Prostate gland (tissue), 2 donors: ENCODE measurements around the gene DIP2B. TPM values are rescaled to one million over a fixed set of nuclear protein-coding genes. Genes with fewer than 3 reads are reported as not detected.

Source experiments
- DNase-seq: peaks from one replicate; pipeline ENCODE4 v3.0.0-alpha.2; 2019; ENCODE audit warnings: low spot score
- H3K27ac ChIP-seq, 2 donors: fragments of 200-600 bp; sonication (generic); 2 replicates each; pipeline ENCODE4 v1.5.1; 2017 to 2019
- H3K27me3 ChIP-seq: fragments of 200-600 bp; sonication (generic); replicated peaks from 2 replicates; pipeline ENCODE4 v1.5.1; 2019; ENCODE audit not compliant: insufficient read depth
- H3K36me3 ChIP-seq, 2 donors: fragments of 200-600 bp; sonication (generic); 1 replicate in 1 of 2; 2 replicates in 1 of 2; pipeline versions ENCODE4 v1.5.1 to v1.8.1; 2017 to 2019
- H3K4me1 ChIP-seq: fragments of 200-600 bp; sonication (generic); replicated peaks from 2 replicates; pipeline ENCODE4 v1.5.1; 2019
- H3K4me3 ChIP-seq, 2 donors: fragments of 200-600 bp; sonication (generic); 2 replicates each; pipeline ENCODE4 v1.5.1; 2017 to 2019
- H3K9me3 ChIP-seq: fragments of 200-600 bp; sonication (generic); 2 replicates; pipeline ENCODE4 v1.5.1; 2017
- CTCF ChIP-seq, 4 experiments: fragments of 200-600 bp in 2 of 4; fragments of 450-650 bp in 2 of 4; sonication (generic) in 2 of 4; IDR thresholded peaks; 1 replicate in 3 of 4; 2 replicates in 1 of 4; pipeline ENCODE4 v1.5.1; 2016 to 2019; ENCODE audit warnings: antibody characterized with exemption in 4 of 4, mild to moderate bottlenecking in 2 of 4, moderate library complexity in 2 of 4
- POLR2A ChIP-seq: fragments of 450-650 bp; IDR thresholded peaks from one replicate; pipeline ENCODE4 v1.6.1; 2016; ENCODE audit warnings: antibody characterized with exemption, mild to moderate bottlenecking
- POLR2AphosphoS5 ChIP-seq: sonication (generic); formaldehyde crosslinking; IDR thresholded peaks from one replicate; pipeline ENCODE4 v1.6.1; 2017; ENCODE audit warnings: antibody characterized with exemption
- WGBS: methylation state at CpG from one replicate; pipeline ENCODE4 v1.1.5; 2018; 5-methylcytosine and 5-hydroxymethylcytosine counted together
- intact Hi-C: fragments of 100-400 bp; cut with DNase I; formaldehyde crosslinking; loops from one replicate; pipeline ENCODE4 v1.14.2; 2022
- total RNA-seq, 2 donors: library from RNA; depleted of rRNA; stranded (reverse); fragments of >200 nt; gene quantifications; one replicate each; pipeline ENCODE4 v1.1.0, GENCODE V29; 2016

Gene DIP2B
- total RNA-seq, 2 donors from 2014 or later, result 23.2 to 56.3 TPM

DNA sequence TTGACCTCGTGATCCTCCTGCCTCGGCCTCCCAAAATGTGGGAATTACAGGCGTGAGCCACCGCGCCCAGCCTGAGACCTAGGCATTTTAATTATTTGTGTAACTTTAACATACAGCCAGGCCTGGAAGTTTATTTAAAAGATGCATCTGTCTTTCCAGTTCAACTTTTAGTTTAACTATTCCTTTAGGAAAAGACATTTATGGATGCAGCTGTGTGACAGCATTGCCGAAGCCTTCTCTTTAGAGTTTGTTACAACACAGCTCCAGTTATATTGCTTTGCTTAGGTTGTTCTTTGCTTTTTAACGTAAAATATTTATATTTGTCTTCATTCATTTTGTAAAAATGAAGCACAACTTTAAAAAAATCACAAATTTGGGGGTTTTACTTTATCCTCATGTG is 67.0 kb downstream of the DIP2B start:
- TF ChIP-seq POLR2A (no peak), POLR2AphosphoS5 (no peak), CTCF (IDR thresholded peaks at IDR 0.05) (no peak)
- Histone ChIP-seq H3K4me3 (no peak overlapping the region), H3K27ac (peak overlapping the region in 1 of 2 donors; percentile 43), H3K9me3 (no peaks in the 10 kb centered on the region), H3K36me3 (no peaks in the 10 kb centered on the region), H3K27me3 (no peaks in the 10 kb centered on the region), H3K4me1 (no peaks in the 10 kb centered on the region)
- WGBS, result 84% methylated on average over 7 of the region's 7 CpGs
- DNase-seq, result no peak
- intact Hi-C loops, result loop anchor here (10.0 kb wide), 1 partner anchor 67 kb away; the partner anchor contains the start of gene DIP2B

DNA sequence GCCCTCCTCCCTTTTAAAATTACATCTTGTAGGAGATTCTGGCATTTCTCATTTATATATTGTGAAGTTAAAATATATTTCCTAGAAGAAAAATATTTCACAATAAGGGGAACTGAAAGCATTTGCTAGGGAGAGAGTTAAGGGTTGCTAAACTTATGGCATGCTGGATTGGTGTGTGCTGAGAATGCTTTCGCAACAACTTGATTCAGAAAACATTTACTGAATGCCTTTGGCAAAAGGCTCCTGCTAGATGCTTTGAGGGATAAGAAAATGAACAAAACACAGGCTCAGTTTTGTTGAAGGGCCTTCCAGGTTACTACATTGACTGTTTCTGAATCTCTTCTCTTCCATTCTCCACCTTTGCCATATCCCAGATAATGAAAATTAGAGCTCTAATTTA is 67.5 kb downstream of the DIP2B start:
- no peaks in the 10 kb centered on the region for H3K36me3 ChIP-seq
- H3K9me3 ChIP-seq, result no peaks in the 10 kb centered on the region
- DNase-seq, result peak; percentile 57
- intact Hi-C loops, result loop anchor here (10.0 kb wide), 1 partner anchor 67 kb away; the partner anchor contains the start of gene DIP2B
- WGBS, result 15% methylated on average over 1 of the region's 1 CpG
- TF ChIP-seq POLR2AphosphoS5, result peak; percentile 85
- no peak for TF ChIP-seq POLR2A
- TF ChIP-seq CTCF (IDR thresholded peaks at IDR 0.05), result no peak
- no peaks in the 10 kb centered on the region for H3K27me3 ChIP-seq
- peak overlapping the region; percentile 18 to 43 for H3K27ac ChIP-seq
- H3K4me3 ChIP-seq, result no peak overlapping the region
- H3K4me1 ChIP-seq, result no peaks in the 10 kb centered on the region

- TF ChIP-seq POLR2AphosphoS5 (no peak), POLR2A (no peak), CTCF (IDR thresholded peaks at IDR 0.05) (no peak)
- peak; percentile 12 for DNase-seq
- no peaks in the 10 kb centered on the region for H3K27me3 ChIP-seq
- peak overlapping the region; percentile 18 to 43 for H3K27ac ChIP-seq
- H3K9me3 ChIP-seq, result no peaks in the 10 kb centered on the region
- no peaks in the 10 kb centered on the region for H3K4me1 ChIP-seq
- intact Hi-C loops, result loop anchor here (10.0 kb wide), 1 partner anchor 68 kb away; the partner anchor contains the start of gene DIP2B
- 41% methylated on average over 3 of the region's 3 CpGs for WGBS
- no peaks in the 10 kb centered on the region for H3K36me3 ChIP-seq
- no peak overlapping the region for H3K4me3 ChIP-seq
Measured at GRCh38 chr12:50572760-50573159, 68.0 kb downstream of the DIP2B start.

DNA sequence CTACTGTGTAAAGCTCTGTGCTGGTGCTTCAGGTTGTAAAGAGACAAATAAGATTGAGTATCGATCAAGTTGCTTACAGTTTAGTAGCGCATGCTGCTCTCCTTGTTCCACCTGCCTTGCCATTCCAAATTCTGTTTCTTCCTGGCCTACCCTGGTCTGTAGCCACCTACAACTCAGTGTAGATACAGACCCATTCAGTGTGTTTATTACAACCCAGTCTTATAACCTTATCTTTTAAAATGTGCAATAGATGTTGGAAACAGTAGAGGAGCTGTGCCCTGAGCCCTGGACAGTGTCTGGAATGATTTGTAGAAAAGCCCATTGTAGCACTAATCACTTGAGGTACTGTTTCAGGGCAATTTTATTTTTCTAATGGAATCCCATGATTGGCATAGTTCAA is 68.5 kb downstream of the DIP2B start:
- Histone ChIP-seq H3K27ac (peak overlapping the region; percentile 18 to 43), H3K4me3 (no peak overlapping the region)

More for the DNA sequence above, 68.5 kb downstream of the DIP2B start:
- TF ChIP-seq CTCF (IDR thresholded peaks at IDR 0.05) (no peak), POLR2AphosphoS5 (no peak), POLR2A (no peak)
- DNase-seq, result no peak
- 86% methylated on average over 2 of the region's 2 CpGs for WGBS
- Histone ChIP-seq H3K36me3 (no peaks in the 10 kb centered on the region), H3K4me1 (no peaks in the 10 kb centered on the region), H3K9me3 (no peaks in the 10 kb centered on the region), H3K27me3 (no peaks in the 10 kb centered on the region)
- intact Hi-C loops, result loop anchor here (10.0 kb wide), 1 partner anchor 68 kb away; the partner anchor contains the start of gene DIP2B
